ENCODE measurements around the gene ITPR1.

ITPR1 gene

GRCh38 chr3:4492208-4493013 lies 737 bp upstream of the ITPR1 start:
- peak; percentile 64 for DNase-seq

- DNase-seq = peak; percentile 21
These were observed 1.1 kb downstream of the ITPR1 start for GRCh38 chr3:4493941-4494894.

GRCh38 chr3:4494895-4495264 lies 1.7 kb downstream of the ITPR1 start:
- no peak for DNase-seq

- no peak for DNase-seq
These were observed 2.3 kb downstream of the ITPR1 start for GRCh38 chr3:4495294-4496086.

- DNase-seq = no peak
These were observed 2.9 kb downstream of the ITPR1 start for GRCh38 chr3:4496087-4496452.

- DNase-seq = no peak
These were observed 4.0 kb downstream of the ITPR1 start for GRCh38 chr3:4497005-4497692.

- no peak for DNase-seq
These were observed 4.7 kb downstream of the ITPR1 start for GRCh38 chr3:4497843-4498324.

GRCh38 chr3:4498446-4498845 lies 5.3 kb downstream of the ITPR1 start:
- no peak for DNase-seq

- DNase-seq = no peak
These were observed 8.3 kb downstream of the ITPR1 start for GRCh38 chr3:4501437-4501836.

GRCh38 chr3:4501927-4502326 lies 8.8 kb downstream of the ITPR1 start:
- no peak for DNase-seq

GRCh38 chr3:4503050-4503449 lies 9.9 kb downstream of the ITPR1 start:
- no peak for DNase-seq

- DNase-seq = peak; percentile 67
These were observed 11.5 kb downstream of the ITPR1 start for GRCh38 chr3:4504340-4505261.

GRCh38 chr3:4505688-4506558 lies 12.8 kb downstream of the ITPR1 start:
- DNase-seq = no peak

GRCh38 chr3:4506559-4507023 lies 13.4 kb downstream of the ITPR1 start:
- no peak for DNase-seq

- DNase-seq = no peak
These were observed 14.0 kb downstream of the ITPR1 start for GRCh38 chr3:4507024-4507596.

GRCh38 chr3:4508048-4508981 lies 15.2 kb downstream of the ITPR1 start:
- DNase-seq = no peak

- no peak for DNase-seq
These were observed 15.9 kb downstream of the ITPR1 start for GRCh38 chr3:4509043-4509442.

GRCh38 chr3:4509983-4510755 lies 17.0 kb downstream of the ITPR1 start:
- DNase-seq = no peak
